Activated T-helper 2 cell treated with anti-CD3 and anti-CD28 coated beads, Interferon-gamma antibody, Interleukin-2, Interleukin-4, amounts not matched to agents 10 μg/mL and 5 μg/mL and 100 μg/mL, durations not matched to agents 14 hours and 24 hours and 36 hours (primary cell): ENCODE measurements around the gene EN2. TPM values are rescaled to one million over a fixed set of nuclear protein-coding genes. Genes with fewer than 3 reads are reported as not detected.
"Not testable (repeated sequence)": the region's sequence is repeated elsewhere in the genome, so short reads cannot be mapped to it uniquely, and the experiment has no call there.

Experiments
- DNase-seq: peaks from one replicate; pipeline ENCODE4 v3.0.0; 2021; ENCODE audit warnings: low spot score
- H3K27ac Mint-ChIP-seq: one replicate; pipeline ENCODE4 v1.8.0; 2021; ENCODE audit warnings: mixed read lengths
- H3K27me3 Mint-ChIP-seq: one replicate; pipeline ENCODE4 v1.8.0; 2021; ENCODE audit warnings: low read depth, mixed read lengths
- H3K36me3 Mint-ChIP-seq: one replicate; pipeline ENCODE4 v1.8.0; 2021; ENCODE audit warnings: low read depth, mixed read lengths
- H3K4me1 Mint-ChIP-seq: one replicate; pipeline ENCODE4 v1.8.0; 2021; ENCODE audit warnings: low read depth, mixed read lengths
- H3K4me3 Mint-ChIP-seq: one replicate; pipeline ENCODE4 v1.8.0; 2021; ENCODE audit warnings: low read depth, mild to moderate bottlenecking, moderate library complexity, mixed read lengths
- H3K9me3 Mint-ChIP-seq: one replicate; pipeline ENCODE4 v1.8.0; 2021; ENCODE audit warnings: mixed read lengths
- intact Hi-C: fragments of 100-400 bp; cut with micrococcal nuclease; formaldehyde crosslinking; loops from one replicate; pipeline ENCODE4 v1.15.1; 2023
- total RNA-seq: library from RNA; stranded (reverse); gene quantifications from 2 replicates; pipeline ENCODE4 v1.2.3, GENCODE V29; 2022

The EN2 gene
- total RNA-seq, 1 donor from 2014 or later, result not detected

GRCh38 chr7:155430606-155431005, 27.3 kb upstream of the EN2 start:
- no peak for DNase-seq
- intact Hi-C loops, result no loop called here
- Mint-ChIP-seq H3K27me3 (peaks cover 12% of the 10 kb centered on the region), H3K9me3 (no peaks in the 10 kb centered on the region), H3K36me3 (no peaks in the 10 kb centered on the region), H3K4me3 (no peak overlapping the region), H3K4me1 (no peaks in the 10 kb centered on the region), H3K27ac (no peak overlapping the region)

GRCh38 chr7:155431231-155431630, 26.7 kb upstream of the EN2 start:
- H3K27me3 Mint-ChIP-seq, result peaks cover 14% of the 10 kb centered on the region
- H3K4me1 Mint-ChIP-seq, result no peaks in the 10 kb centered on the region
- H3K36me3 Mint-ChIP-seq, result no peaks in the 10 kb centered on the region
- H3K4me3 Mint-ChIP-seq, result no peak overlapping the region
- no peak for DNase-seq
- no peak overlapping the region for H3K27ac Mint-ChIP-seq
- intact Hi-C loops, result no loop called here
- H3K9me3 Mint-ChIP-seq, result no peaks in the 10 kb centered on the region

- Mint-ChIP-seq H3K27ac (no peak overlapping the region), H3K36me3 (no peaks in the 10 kb centered on the region), H3K4me1 (no peaks in the 10 kb centered on the region), H3K27me3 (peaks cover 14% of the 10 kb centered on the region), H3K9me3 (no peaks in the 10 kb centered on the region), H3K4me3 (no peak overlapping the region)
- DNase-seq, result no peak
- intact Hi-C loops, result no loop called here
Measured at GRCh38 chr7:155431711-155432110, 26.2 kb upstream of the EN2 start.

GRCh38 chr7:155435110-155435509, 22.8 kb upstream of the EN2 start:
- no peaks in the 10 kb centered on the region for H3K9me3 Mint-ChIP-seq
- no peak for DNase-seq
- H3K4me3 Mint-ChIP-seq, result no peak overlapping the region
- peaks cover 17% of the 10 kb centered on the region for H3K27me3 Mint-ChIP-seq
- no peaks in the 10 kb centered on the region for H3K36me3 Mint-ChIP-seq
- intact Hi-C loops, result no loop called here
- H3K27ac Mint-ChIP-seq, result no peak overlapping the region
- H3K4me1 Mint-ChIP-seq, result no peaks in the 10 kb centered on the region

- H3K27ac Mint-ChIP-seq, result no peak overlapping the region
- DNase-seq, result no peak
- H3K27me3 Mint-ChIP-seq, result peaks cover 16% of the 10 kb centered on the region
- H3K36me3 Mint-ChIP-seq, result no peaks in the 10 kb centered on the region
- H3K4me3 Mint-ChIP-seq, result no peak overlapping the region
- no peaks in the 10 kb centered on the region for H3K4me1 Mint-ChIP-seq
- H3K9me3 Mint-ChIP-seq, result no peaks in the 10 kb centered on the region
- intact Hi-C loops, result no loop called here
Measured at GRCh38 chr7:155437836-155438235, 20.1 kb upstream of the EN2 start.

- Mint-ChIP-seq H3K9me3 (no peaks in the 10 kb centered on the region), H3K4me1 (no peaks in the 10 kb centered on the region), H3K27me3 (peaks cover 20% of the 10 kb centered on the region)
Measured at GRCh38 chr7:155438777-155439176, 19.2 kb upstream of the EN2 start.

GRCh38 chr7:155439311-155440017, 18.5 kb upstream of the EN2 start:
- intact Hi-C loops, result no loop called here
- DNase-seq, result no peak
- no peak overlapping the region for H3K27ac Mint-ChIP-seq
- no peaks in the 10 kb centered on the region for H3K4me1 Mint-ChIP-seq
- H3K9me3 Mint-ChIP-seq, result no peaks in the 10 kb centered on the region
- H3K4me3 Mint-ChIP-seq, result no peak overlapping the region
- peaks cover 27% of the 10 kb centered on the region for H3K27me3 Mint-ChIP-seq
- H3K36me3 Mint-ChIP-seq, result no peaks in the 10 kb centered on the region

More at GRCh38 chr7:155438777-155439176, 19.2 kb upstream of the EN2 start:
- Mint-ChIP-seq H3K36me3 (no peaks in the 10 kb centered on the region), H3K4me3 (no peak overlapping the region), H3K27ac (no peak overlapping the region)
- intact Hi-C loops, result no loop called here
- no peak for DNase-seq

- DNase-seq, result no peak
- H3K4me1 Mint-ChIP-seq, result no peaks in the 10 kb centered on the region
- no peaks in the 10 kb centered on the region for H3K36me3 Mint-ChIP-seq
- H3K4me3 Mint-ChIP-seq, result no peak overlapping the region
- intact Hi-C loops, result no loop called here
- H3K27ac Mint-ChIP-seq, result no peak overlapping the region
- no peaks in the 10 kb centered on the region for H3K9me3 Mint-ChIP-seq
- H3K27me3 Mint-ChIP-seq, result peaks cover 28% of the 10 kb centered on the region
Measured at GRCh38 chr7:155440018-155440410, 17.9 kb upstream of the EN2 start.

- DNase-seq, result no peak
- H3K4me1 Mint-ChIP-seq, result no peaks in the 10 kb centered on the region
- no peaks in the 10 kb centered on the region for H3K36me3 Mint-ChIP-seq
- peaks cover 41% of the 10 kb centered on the region for H3K27me3 Mint-ChIP-seq
- no peak overlapping the region for H3K27ac Mint-ChIP-seq
- intact Hi-C loops, result no loop called here
- no peak overlapping the region for H3K4me3 Mint-ChIP-seq
- no peaks in the 10 kb centered on the region for H3K9me3 Mint-ChIP-seq
Measured at GRCh38 chr7:155441856-155442255, 16.1 kb upstream of the EN2 start.

GRCh38 chr7:155444746-155445145, 13.2 kb upstream of the EN2 start:
- no peak overlapping the region for H3K4me3 Mint-ChIP-seq
- no peaks in the 10 kb centered on the region for H3K4me1 Mint-ChIP-seq
- intact Hi-C loops, result no loop called here
- H3K9me3 Mint-ChIP-seq, result no peaks in the 10 kb centered on the region
- H3K36me3 Mint-ChIP-seq, result no peaks in the 10 kb centered on the region
- no peak overlapping the region for H3K27ac Mint-ChIP-seq
- DNase-seq, result no peak
- peaks cover 61% of the 10 kb centered on the region for H3K27me3 Mint-ChIP-seq

GRCh38 chr7:155445606-155446005, 12.3 kb upstream of the EN2 start:
- H3K4me3 Mint-ChIP-seq, H3K9me3 Mint-ChIP-seq, DNase-seq, H3K36me3 Mint-ChIP-seq, H3K4me1 Mint-ChIP-seq, H3K27ac Mint-ChIP-seq, intact Hi-C loops: not testable (repeated sequence)
- H3K27me3 Mint-ChIP-seq, result peaks cover 61% of the 10 kb centered on the region

- H3K27ac Mint-ChIP-seq, result no peak overlapping the region
Measured at GRCh38 chr7:155447603-155448002, 10.3 kb upstream of the EN2 start.

GRCh38 chr7:155448632-155449007, 9.3 kb upstream of the EN2 start:
- Mint-ChIP-seq H3K9me3 (no peaks in the 10 kb centered on the region), H3K4me3 (no peak overlapping the region), H3K27ac (no peak overlapping the region), H3K4me1 (no peaks in the 10 kb centered on the region), H3K36me3 (no peaks in the 10 kb centered on the region), H3K27me3 (peaks cover 74% of the 10 kb centered on the region)
- no peak for DNase-seq
- intact Hi-C loops, result no loop called here

More at GRCh38 chr7:155447603-155448002, 10.3 kb upstream of the EN2 start:
- no peak overlapping the region for H3K4me3 Mint-ChIP-seq
- H3K4me1 Mint-ChIP-seq, result no peaks in the 10 kb centered on the region
- intact Hi-C loops, result no loop called here
- H3K36me3 Mint-ChIP-seq, result no peaks in the 10 kb centered on the region
- peaks cover 74% of the 10 kb centered on the region for H3K27me3 Mint-ChIP-seq
- DNase-seq, result no peak
- H3K9me3 Mint-ChIP-seq, result no peaks in the 10 kb centered on the region
